GM21381 (cell line): ENCODE results near the gene RNF212B.
"Not testable (repeated sequence)": the region's sequence is repeated elsewhere in the genome, so short reads cannot be mapped to it uniquely, and the experiment has no call there.

Experiments used
- ATAC-seq: cut with Tn5 transposase; IDR thresholded peaks from one replicate; pipeline ENCODE4 v1.9.1; 2021; ENCODE audit warnings: mild to moderate bottlenecking, moderate library complexity; ENCODE audit not compliant: unreplicated experiment

RNF212B gene, protein sequence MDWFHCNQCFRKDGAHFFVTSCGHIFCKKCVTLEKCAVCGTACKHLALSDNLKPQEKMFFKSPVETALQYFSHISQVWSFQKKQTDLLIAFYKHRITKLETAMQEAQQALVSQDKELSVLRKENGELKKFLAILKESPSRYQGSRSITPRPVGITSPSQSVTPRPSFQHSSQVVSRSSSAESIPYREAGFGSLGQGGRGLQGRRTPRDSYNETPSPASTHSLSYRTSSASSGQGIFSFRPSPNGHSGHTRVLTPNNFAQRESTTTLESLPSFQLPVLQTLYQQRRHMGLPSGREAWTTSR

GRCh38 chr14:23237772-23238594 is at the start of gene RNF212B:
TSS of gene RNF212B (plus strand) at chr14:23237936. CDS start at chr14:23240346, 2,410 bp downstream.
- ATAC-seq: peak; percentile 60

GRCh38 chr14:23193432-23193831 is 44.3 kb upstream of the RNF212B start:
- ATAC-seq: no peak

DNA sequence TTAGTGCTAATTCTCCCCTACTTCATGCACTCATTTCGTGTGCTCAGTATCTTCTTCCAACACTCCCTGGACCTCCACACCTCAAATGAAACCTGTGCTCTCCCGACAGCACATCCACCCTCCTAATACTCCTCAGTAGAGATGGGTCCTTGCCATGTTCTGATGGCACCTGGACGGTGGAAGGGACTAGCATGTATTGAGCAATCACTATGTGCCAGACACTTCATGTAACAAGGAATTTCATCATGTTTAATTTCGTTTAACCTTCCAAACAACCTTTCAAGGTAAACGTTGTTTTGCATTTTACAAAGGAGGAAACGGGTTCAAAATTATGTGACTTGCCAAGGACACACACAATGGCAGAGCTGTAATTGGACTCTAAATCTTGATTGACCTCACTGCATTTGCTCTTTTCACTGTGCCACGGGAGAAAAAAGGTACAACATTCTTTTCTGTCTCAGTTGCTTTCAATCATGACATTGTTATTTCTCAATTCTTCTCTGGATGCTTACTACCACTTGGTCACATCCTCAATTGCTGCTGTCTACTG is 42.1 kb upstream of the RNF212B start:
- no peak for ATAC-seq

DNA sequence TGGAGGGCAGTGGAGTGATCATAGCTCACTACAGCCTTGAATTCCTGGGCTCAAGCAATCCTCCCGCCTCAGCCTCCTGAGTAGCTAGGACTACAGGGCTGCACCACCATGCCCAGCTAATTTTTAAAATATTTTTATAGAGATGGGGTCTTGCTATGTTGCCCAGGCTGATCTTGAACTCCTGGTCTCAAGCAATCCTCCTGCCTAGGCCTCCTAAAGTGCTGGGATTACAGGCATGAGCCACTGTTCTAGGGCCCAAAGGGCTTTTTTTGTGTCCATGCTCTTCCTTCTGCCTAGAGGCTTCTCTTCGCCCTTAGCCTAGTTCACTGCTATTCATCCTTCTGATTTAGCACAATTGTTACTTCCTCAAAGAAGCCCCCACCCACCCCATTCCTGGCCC is 41.2 kb upstream of the RNF212B start:
- ATAC-seq: not testable (repeated sequence)

- ATAC-seq: not testable (repeated sequence)
Observed at GRCh38 chr14:23199141-23199540, 38.6 kb upstream of the RNF212B start.

GRCh38 chr14:23202001-23202400 is 35.7 kb upstream of the RNF212B start:
- no peak for ATAC-seq

- ATAC-seq: no peak
Observed at GRCh38 chr14:23206422-23207145, 31.2 kb upstream of the RNF212B start.

- ATAC-seq: no peak
Observed at GRCh38 chr14:23207146-23207540, 30.6 kb upstream of the RNF212B start.

DNA sequence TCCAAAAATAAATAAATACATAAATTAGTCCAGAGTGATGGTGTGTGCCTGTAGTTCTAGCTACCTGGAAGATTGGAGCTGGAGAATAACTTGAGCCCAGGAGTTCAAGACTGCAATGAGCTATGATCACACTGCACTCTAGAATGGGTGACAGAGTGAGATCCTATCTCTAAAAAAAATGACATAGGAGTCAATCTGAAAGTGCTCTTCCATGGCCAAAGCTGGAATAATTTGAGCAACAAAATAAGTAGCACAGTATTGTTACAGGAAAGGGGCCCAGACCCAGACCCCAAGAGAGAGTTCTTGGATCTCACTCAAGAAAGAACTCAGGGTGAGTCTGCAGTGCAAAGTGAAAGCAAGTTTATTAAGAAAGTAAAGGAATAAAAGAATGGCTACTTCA is 29.4 kb upstream of the RNF212B start:
- no peak for ATAC-seq

GRCh38 chr14:23209651-23210423 is 27.9 kb upstream of the RNF212B start:
- ATAC-seq: no peak

- no peak for ATAC-seq
Observed at GRCh38 chr14:23215421-23215820, 22.3 kb upstream of the RNF212B start.

DNA sequence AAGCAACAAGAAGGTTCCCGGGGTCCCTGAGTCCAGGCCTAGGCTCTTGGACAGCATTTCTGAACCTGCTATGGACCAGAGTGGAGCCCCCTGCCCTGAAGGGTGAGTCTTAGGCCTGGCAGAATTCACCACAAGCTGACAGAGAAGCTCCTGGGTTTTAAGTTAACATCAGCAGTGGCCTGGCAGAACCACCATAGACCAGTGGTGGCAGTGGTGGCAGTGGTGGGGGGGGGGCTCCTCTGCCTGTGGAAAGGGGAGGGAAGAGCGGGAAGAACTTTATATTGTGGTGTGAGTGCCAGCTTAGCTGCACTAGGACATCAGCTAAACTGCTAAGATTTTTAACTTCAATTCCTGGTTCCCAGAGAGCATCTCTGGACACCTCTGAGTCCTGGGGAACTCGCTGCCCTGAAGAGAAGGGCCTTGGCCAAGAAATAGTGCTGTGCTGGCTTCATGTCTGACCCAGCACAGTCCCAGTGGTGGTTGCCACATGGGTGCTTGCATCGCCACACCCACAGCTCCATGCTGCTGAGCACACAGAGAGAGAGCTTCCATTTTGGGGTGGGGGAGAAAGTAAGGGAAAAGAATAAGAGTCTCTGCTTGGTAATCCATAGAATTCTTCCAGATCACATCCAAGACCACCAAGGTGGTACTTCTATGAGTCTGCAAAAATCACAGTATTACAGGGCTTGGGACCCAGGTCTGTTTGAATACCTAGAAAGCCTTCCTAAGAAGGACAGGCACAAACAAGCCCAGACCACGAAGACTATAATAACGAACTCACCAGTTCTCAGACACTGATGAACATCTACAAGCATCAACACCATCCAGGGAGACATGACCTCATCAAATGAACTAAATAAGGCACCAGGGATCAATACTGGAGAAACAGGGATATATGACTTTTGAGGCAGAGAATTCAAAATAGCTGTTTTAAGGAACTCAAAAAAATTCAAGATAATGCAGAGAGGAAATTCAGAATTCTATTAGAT is 20.4 kb upstream of the RNF212B start:
- ATAC-seq: no peak

GRCh38 chr14:23219075-23219474 is 18.7 kb upstream of the RNF212B start:
- no peak for ATAC-seq

- not testable (repeated sequence) for ATAC-seq
Observed at GRCh38 chr14:23224958-23225357, 12.8 kb upstream of the RNF212B start.

GRCh38 chr14:23227566-23227965 is 10.2 kb upstream of the RNF212B start:
- no peak for ATAC-seq

DNA sequence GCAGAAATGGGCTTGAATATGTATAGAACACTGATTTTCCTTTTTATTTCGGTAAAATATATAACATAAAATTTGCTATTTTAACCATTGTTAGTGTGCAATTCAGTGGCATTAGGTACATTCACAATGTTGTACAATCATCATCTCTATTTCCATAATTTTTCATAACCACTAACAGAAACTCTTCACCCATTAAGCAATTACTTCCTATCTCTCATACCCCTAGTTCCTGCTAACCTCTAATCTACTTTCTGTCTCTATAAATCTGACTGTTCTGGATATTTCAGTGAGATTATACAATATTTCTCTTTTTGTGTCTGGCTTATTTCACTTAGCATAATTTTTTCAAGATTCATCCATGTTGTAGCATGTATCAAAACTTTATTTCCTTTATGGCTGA is 8.9 kb upstream of the RNF212B start:
- no peak for ATAC-seq

GRCh38 chr14:23232241-23232808 is 5.4 kb upstream of the RNF212B start:
- ATAC-seq: not testable (repeated sequence)

GRCh38 chr14:23240661-23241060 is 2.9 kb downstream of the RNF212B start:
- ATAC-seq: no peak
